NCI-H1417 (cell line): ENCODE measurements around the gene DFFA.
"Not testable (repeated sequence)": the region's sequence is repeated elsewhere in the genome, so short reads cannot be mapped to it uniquely, and the experiment has no call there.

ENCODE experiments used
- DNase-seq, 3 experiments: peaks; one replicate each; lab custom pipeline; 2025; lab: John Stamatoyannopoulos, UW

DFFA gene

GRCh38 chr1:10467078-10467477, 5.3 kb downstream of the DFFA start:
- DNase-seq = no peak

- peak in 2 of 3 experiments; percentile 49 to 86 for DNase-seq
Observed at GRCh38 chr1:10459184-10459583, 13.1 kb downstream of the DFFA start.

GRCh38 chr1:10457875-10458274, 14.5 kb downstream of the DFFA start:
- DNase-seq = no peak

GRCh38 chr1:10457462-10457861, 14.9 kb downstream of the DFFA start:
- not testable (repeated sequence) for DNase-seq

GRCh38 chr1:10456661-10457060, 15.7 kb downstream of the DFFA start:
- DNase-seq = peak in 2 of 3 experiments; percentile 18 to 63

- DNase-seq = no peak
Observed at GRCh38 chr1:10456048-10456447, 16.3 kb downstream of the DFFA start.

GRCh38 chr1:10451287-10451686, 21.0 kb downstream of the DFFA start:
- no peak for DNase-seq

- no peak for DNase-seq
Observed at GRCh38 chr1:10450836-10451235, 21.5 kb downstream of the DFFA start.

- no peak for DNase-seq
Observed at GRCh38 chr1:10450156-10450814, 22.0 kb downstream of the DFFA start.

- no peak for DNase-seq
Observed at GRCh38 chr1:10449751-10450150, 22.6 kb downstream of the DFFA start, which contains the start of gene CORT. Gene CORT (plus strand): TSS chr1:10450031. CDS start chr1:10450224, 193 bp downstream.

- DNase-seq = no peak
Observed at GRCh38 chr1:10446790-10447422, 25.4 kb downstream of the DFFA start.

- no peak for DNase-seq
Observed at GRCh38 chr1:10444795-10445397, 27.4 kb downstream of the DFFA start.

GRCh38 chr1:10444248-10444647, 28.1 kb downstream of the DFFA start:
- DNase-seq = no peak

GRCh38 chr1:10440794-10441193, 31.5 kb downstream of the DFFA start:
- DNase-seq = no peak

GRCh38 chr1:10440305-10440704, 32.0 kb downstream of the DFFA start:
- DNase-seq = no peak

GRCh38 chr1:10438677-10439163, 33.6 kb downstream of the DFFA start:
- peak in 1 of 3 experiments; percentile 69 for DNase-seq

GRCh38 chr1:10437052-10437451, 35.3 kb downstream of the DFFA start:
- DNase-seq = no peak

- peak in 1 of 3 experiments; percentile 40 for DNase-seq
Observed at GRCh38 chr1:10434590-10434989, 37.7 kb downstream of the DFFA start.

GRCh38 chr1:10433790-10434189, 38.5 kb downstream of the DFFA start:
- no peak for DNase-seq

GRCh38 chr1:10432910-10433700, 39.2 kb downstream of the DFFA start:
- peak in 2 of 3 experiments; percentile 39 to 82 for DNase-seq

GRCh38 chr1:10431070-10431730, 41.1 kb downstream of the DFFA start:
- peak in 1 of 3 experiments; percentile 26 for DNase-seq
